ENCODE results near the gene NUP210L. TPM values are rescaled to one million over a fixed set of nuclear protein-coding genes. Genes with fewer than 3 reads are reported as not detected.
A peak's percentile ranks its signal among the peaks of the same experiment; 100 is the strongest.

The NUP210L gene
- total RNA-seq, 1 donor from 2014 or later: not detected

DNA sequence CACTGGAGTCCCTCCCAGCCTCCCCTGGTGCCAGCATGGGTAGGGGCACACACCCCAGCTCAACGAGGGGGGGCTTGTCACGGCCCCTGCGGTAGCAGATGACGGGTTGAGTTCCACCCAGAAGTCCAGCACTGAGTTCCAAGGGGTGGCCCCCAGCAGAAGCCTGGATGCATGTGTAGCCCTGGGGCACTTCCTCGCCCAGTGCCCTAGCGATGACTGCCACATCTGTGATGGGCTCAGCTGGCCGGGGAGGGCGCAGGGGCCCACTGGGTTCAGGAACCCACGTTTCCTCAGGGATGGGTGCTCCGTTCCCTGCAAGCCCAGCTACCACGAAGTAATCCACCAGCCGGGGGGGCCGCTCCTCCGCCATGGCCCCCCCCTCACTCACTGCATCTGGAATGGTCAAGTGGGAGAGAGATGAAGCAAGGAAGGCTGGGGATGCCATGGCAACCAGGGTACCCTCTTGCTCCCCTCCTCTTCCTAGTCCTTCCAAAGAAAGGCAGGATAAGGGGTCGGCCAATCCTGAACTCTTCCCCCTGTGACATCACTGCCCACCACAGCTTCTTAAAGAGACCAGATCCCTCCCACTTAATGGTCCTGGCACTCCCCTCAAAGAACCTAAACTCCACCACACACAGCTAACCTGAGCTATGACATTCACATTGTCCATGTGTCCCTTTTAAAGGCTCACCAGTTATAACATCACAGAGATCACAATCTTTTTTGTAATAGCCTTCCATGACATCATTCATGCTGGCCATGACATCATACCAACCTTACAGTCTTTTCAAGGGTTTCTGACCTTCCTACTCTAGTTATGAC is 210.7 kb downstream of the NUP210L start:
- H3K9me3 ChIP-seq (ENCODE audit: insufficient read depth, low read depth, low read length): no peaks in the 10 kb centered on the region
- no peak for TF ChIP-seq EZH2 (IDR thresholded peaks at IDR 0.05; ENCODE audit: insufficient read depth, low read length)
- no peak for TF ChIP-seq CTCF (IDR thresholded peaks at IDR 0.05; ENCODE audit: insufficient read depth, low read depth, low read length)
- no peak overlapping the region for H3K4me3 ChIP-seq (ENCODE audit: insufficient read depth, low read depth, low read length)
- H4K20me1 ChIP-seq (ENCODE audit: insufficient read depth, low read length): no peaks in the 10 kb centered on the region
- H3K27ac Mint-ChIP-seq (ENCODE audit: unreplicated experiment): peak overlapping the region; percentile 34
- H3K36me3 Mint-ChIP-seq (ENCODE audit: low read depth, unreplicated experiment): peaks cover 13% of the 10 kb centered on the region
- H3K27ac ChIP-seq (ENCODE audit: low read depth, low read length): no peak overlapping the region
- H3K9ac ChIP-seq (ENCODE audit: low read length): peak overlapping the region; percentile 85
- no peak for FAIRE-seq
- peak overlapping the region; percentile 90 for H3K4me3 Mint-ChIP-seq (ENCODE audit: unreplicated experiment)
- peaks cover 6% of the 10 kb centered on the region for H3K4me1 Mint-ChIP-seq (ENCODE audit: low read depth, unreplicated experiment)
- no peaks in the 10 kb centered on the region for H3K27me3 ChIP-seq (ENCODE audit: insufficient read depth, low read length)
- H3K36me3 ChIP-seq (ENCODE audit: insufficient read depth, low read length): peaks cover 6% of the 10 kb centered on the region
- no peak overlapping the region for H3K4me2 ChIP-seq (ENCODE audit: low read length)
- H3K9me3 Mint-ChIP-seq (ENCODE audit: unreplicated experiment): no peaks in the 10 kb centered on the region
- no peaks in the 10 kb centered on the region for H3K27me3 Mint-ChIP-seq (ENCODE audit: low read depth, unreplicated experiment)
- DNase-seq (ENCODE audit: low read depth): no peak
- H2AFZ ChIP-seq (ENCODE audit: low read depth, low read length): no peak overlapping the region
- H3K4me1 ChIP-seq (ENCODE audit: insufficient read depth, low read length): peaks cover 9% of the 10 kb centered on the region
- peaks cover 26% of the 10 kb centered on the region for H3K79me2 ChIP-seq (ENCODE audit: insufficient read depth, low read length)

- FAIRE-seq: no peak
- no peak overlapping the region for H3K27ac Mint-ChIP-seq (ENCODE audit: unreplicated experiment)
These were observed 211.9 kb downstream of the NUP210L start for GRCh38 chr1:153942766-153943549.

More at GRCh38 chr1:153942766-153943549, 211.9 kb downstream of the NUP210L start:
- peaks cover 26% of the 10 kb centered on the region for H3K79me2 ChIP-seq (ENCODE audit: insufficient read depth, low read length)
- Mint-ChIP-seq H3K9me3 (ENCODE audit: unreplicated experiment) (no peaks in the 10 kb centered on the region), H3K4me3 (ENCODE audit: unreplicated experiment) (no peak overlapping the region), H3K36me3 (ENCODE audit: low read depth, unreplicated experiment) (peaks cover 14% of the 10 kb centered on the region), H3K27me3 (ENCODE audit: low read depth, unreplicated experiment) (no peaks in the 10 kb centered on the region), H3K4me1 (ENCODE audit: low read depth, unreplicated experiment) (peaks cover 6% of the 10 kb centered on the region)
- peaks cover 5% of the 10 kb centered on the region for H3K36me3 ChIP-seq (ENCODE audit: insufficient read depth, low read length)
- no peaks in the 10 kb centered on the region for H3K27me3 ChIP-seq (ENCODE audit: insufficient read depth, low read length)
- TF ChIP-seq EZH2 (IDR thresholded peaks at IDR 0.05; ENCODE audit: insufficient read depth, low read length) (no peak), CTCF (IDR thresholded peaks at IDR 0.05; ENCODE audit: insufficient read depth, low read depth, low read length) (no peak)
- H3K9ac ChIP-seq (ENCODE audit: low read length): no peak overlapping the region
- H3K4me2 ChIP-seq (ENCODE audit: low read length): no peak overlapping the region
- no peak for DNase-seq (ENCODE audit: low read depth)
- no peak overlapping the region for H3K27ac ChIP-seq (ENCODE audit: low read depth, low read length)
- no peak overlapping the region for H3K4me3 ChIP-seq (ENCODE audit: insufficient read depth, low read depth, low read length)
- H3K4me1 ChIP-seq (ENCODE audit: insufficient read depth, low read length): peaks cover 9% of the 10 kb centered on the region
- no peaks in the 10 kb centered on the region for H4K20me1 ChIP-seq (ENCODE audit: insufficient read depth, low read length)
- no peak overlapping the region for H2AFZ ChIP-seq (ENCODE audit: low read depth, low read length)
- H3K9me3 ChIP-seq (ENCODE audit: insufficient read depth, low read depth, low read length): no peaks in the 10 kb centered on the region

Small RNA genes within 50 kb of the gene (microRNA-seq; reads per million reads assigned to microRNA genes)
- gene MIR190B: 27.9 reads per million, percentile 51 among the genes with 10 or more reads in this experiment
- gene MIR5698: 1.1 reads per million
- gene MIR6737: 1.6 reads per million

Other genes starting within 250 kb of the NUP210L start
- gene GATAD2B, start 232.1 kb downstream of the NUP210L start, total RNA-seq: 48.4 and 56.9 TPM in 2 replicates
- gene DENND4B, start 208.4 kb downstream of the NUP210L start, total RNA-seq: 31.3 and 32.2 TPM in 2 replicates
- 38.3 and 38.4 TPM in 2 replicates for gene CRTC2, start 196.5 kb downstream of the NUP210L start, total RNA-seq
- gene SLC39A1, start 191.5 kb downstream of the NUP210L start, total RNA-seq: 90.2 and 91.7 TPM in 2 replicates
- 5.3 and 6.1 TPM in 2 replicates for gene CREB3L4, start 187.2 kb downstream of the NUP210L start, total RNA-seq
- gene JTB, start 177.4 kb downstream of the NUP210L start, total RNA-seq: 103 TPM in 2 replicates
- gene RAB13, start 168.7 kb downstream of the NUP210L start, total RNA-seq: 143 and 145 TPM in 2 replicates
- gene RPS27, start 164.3 kb downstream of the NUP210L start, total RNA-seq: 1,010 and 1,149 TPM in 2 replicates
- 600 and 687 TPM in 2 replicates for gene TPM3, start 37.0 kb upstream of the NUP210L start, total RNA-seq
- not detected in 2 replicates for gene CFAP141, start 51.3 kb upstream of the NUP210L start, total RNA-seq
- gene UBAP2L, start 65.9 kb upstream of the NUP210L start, total RNA-seq: 203 and 218 TPM in 2 replicates
- 82.2 and 89.9 TPM in 2 replicates for gene HAX1, start 117.6 kb upstream of the NUP210L start, total RNA-seq
- 0.17 TPM in 1 of 2 replicates, not detected in the other for gene AQP10, start 166.0 kb upstream of the NUP210L start, total RNA-seq
- 71.6 and 71.9 TPM in 2 replicates for gene ATP8B2, start 170.5 kb upstream of the NUP210L start, total RNA-seq